Stimulated activated CD4-positive, alpha-beta T cell treated with anti-CD3 and anti-CD28 coated beads, TNF-alpha, amount 100 ng/mL, for 1 hour (primary cell): Measurements from ENCODE around the gene PDZRN3.

Source experiments
- DNase-seq, 3 donors: peaks; one replicate each; pipeline ENCODE4 v3.0.0-alpha.2; 2020; ENCODE audit warnings: low read depth in 3 of 3, low spot score in 1 of 3

The PDZRN3 gene

GRCh38 chr3:73525591-73525990, 99.2 kb downstream of the PDZRN3 start:
- no peak for DNase-seq

GRCh38 chr3:73523661-73524060, 101.1 kb downstream of the PDZRN3 start:
- no peak for DNase-seq

GRCh38 chr3:73521734-73522336, 102.9 kb downstream of the PDZRN3 start:
- DNase-seq = no peak

- no peak for DNase-seq
These were observed 103.7 kb downstream of the PDZRN3 start for GRCh38 chr3:73520931-73521461.

- no peak for DNase-seq
These were observed 108.1 kb downstream of the PDZRN3 start for GRCh38 chr3:73516631-73517030.

- no peak for DNase-seq
These were observed 111.5 kb downstream of the PDZRN3 start for GRCh38 chr3:73513260-73513659.

- no peak for DNase-seq
These were observed 112.9 kb downstream of the PDZRN3 start for GRCh38 chr3:73511571-73512525.

- no peak for DNase-seq
These were observed 114.0 kb downstream of the PDZRN3 start for GRCh38 chr3:73510784-73511183.

GRCh38 chr3:73510334-73510733, 114.4 kb downstream of the PDZRN3 start:
- DNase-seq = no peak

- DNase-seq = no peak
These were observed 114.9 kb downstream of the PDZRN3 start for GRCh38 chr3:73509816-73510215.

GRCh38 chr3:73509066-73509465, 115.7 kb downstream of the PDZRN3 start:
- DNase-seq = no peak

GRCh38 chr3:73508330-73508954, 116.3 kb downstream of the PDZRN3 start:
- DNase-seq = no peak

- no peak for DNase-seq
These were observed 119.9 kb downstream of the PDZRN3 start for GRCh38 chr3:73504852-73505251.

GRCh38 chr3:73504239-73504638, 120.5 kb downstream of the PDZRN3 start:
- DNase-seq = no peak

GRCh38 chr3:73503781-73504180, 121.0 kb downstream of the PDZRN3 start:
- DNase-seq = no peak

GRCh38 chr3:73502609-73503583, 121.8 kb downstream of the PDZRN3 start:
- peak in 1 of 3 donors; percentile 22 for DNase-seq

- DNase-seq = no peak
These were observed 124.4 kb downstream of the PDZRN3 start for GRCh38 chr3:73500321-73500720.

- no peak for DNase-seq
These were observed 125.0 kb downstream of the PDZRN3 start for GRCh38 chr3:73499787-73500186.

- DNase-seq = no peak
These were observed 125.7 kb downstream of the PDZRN3 start for GRCh38 chr3:73498764-73499622.
